ENCODE measurements around the gene FKBP1A. TPM values are rescaled to one million over a fixed set of nuclear protein-coding genes. Genes with fewer than 3 reads are reported as not detected.

FKBP1A gene
- total and polyA plus RNA-seq, 7 donors = 71.7 to 515 (median 118) TPM

- WGBS, 2 donors = 55 to 86% methylated on average over 2 of the region's 2 CpGs
- H3K27ac ChIP-seq = no peak overlapping the region
- H3K4me1 ChIP-seq = no peaks in the 10 kb centered on the region
- no peaks in the 10 kb centered on the region for H3K27me3 ChIP-seq
- DNase-seq = no peak
- H3K9me3 ChIP-seq = no peaks in the 10 kb centered on the region
- no peak for TF ChIP-seq POLR2AphosphoS5 (IDR thresholded peaks at IDR 0.05)
- TF ChIP-seq POLR2A (IDR thresholded peaks at IDR 0.05) = no peak
- no peak for TF ChIP-seq EP300 (IDR thresholded peaks at IDR 0.05)
- H3K36me3 ChIP-seq = peaks cover 0 to 24% (median 6%) of the 10 kb centered on the region in 4 donors
- H3K4me3 ChIP-seq = no peak overlapping the region
- intact Hi-C loops (cut with DNase I) = no loop called here
These were observed 30.4 kb downstream of the FKBP1A start for GRCh38 chr20:1362484-1362883.

GRCh38 chr20:1360094-1360846 lies 32.6 kb downstream of the FKBP1A start:
- TF ChIP-seq POLR2A (IDR thresholded peaks at IDR 0.05) (no peak), EP300 (IDR thresholded peaks at IDR 0.05) (no peak), POLR2AphosphoS5 (IDR thresholded peaks at IDR 0.05) (no peak), CTCF (IDR thresholded peaks at IDR 0.05) (no peak)
- H3K9me3 ChIP-seq = no peaks in the 10 kb centered on the region
- H3K4me1 ChIP-seq = no peaks in the 10 kb centered on the region
- H3K27me3 ChIP-seq = no peaks in the 10 kb centered on the region
- no peak overlapping the region for H3K4me3 ChIP-seq
- intact Hi-C loops (cut with DNase I) = no loop called here
- no peak overlapping the region for H3K27ac ChIP-seq
- peaks cover 0 to 28% (median 6%) of the 10 kb centered on the region in 4 donors for H3K36me3 ChIP-seq
- DNase-seq = no peak
- WGBS, 2 donors = 86 to 92% methylated on average over 7 of the region's 7 CpGs

GRCh38 chr20:1357921-1358671 lies 34.8 kb downstream of the FKBP1A start:
- no peak for DNase-seq
- Histone ChIP-seq H3K4me3 (no peak overlapping the region), H3K4me1 (no peaks in the 10 kb centered on the region), H3K36me3 (peaks cover 0 to 38% (median 8%) of the 10 kb centered on the region in 4 donors), H3K27ac (no peak overlapping the region), H3K9me3 (no peaks in the 10 kb centered on the region), H3K27me3 (no peaks in the 10 kb centered on the region)
- intact Hi-C loops (cut with DNase I) = no loop called here
- WGBS, 2 donors = 76 to 92% methylated on average over 9 of the region's 9 CpGs
- TF ChIP-seq EP300 (IDR thresholded peaks at IDR 0.05) = no peak
- no peak for TF ChIP-seq POLR2A (IDR thresholded peaks at IDR 0.05)
- no peak for TF ChIP-seq CTCF (IDR thresholded peaks at IDR 0.05)
- no peak for TF ChIP-seq POLR2AphosphoS5 (IDR thresholded peaks at IDR 0.05)

GRCh38 chr20:1353956-1354355 lies 38.9 kb downstream of the FKBP1A start:
- H3K4me3 ChIP-seq = no peak overlapping the region
- no peak overlapping the region for H3K27ac ChIP-seq
- TF ChIP-seq POLR2A (IDR thresholded peaks at IDR 0.05) (no peak), CTCF (IDR thresholded peaks at IDR 0.05) (no peak), EP300 (IDR thresholded peaks at IDR 0.05) (no peak), POLR2AphosphoS5 (IDR thresholded peaks at IDR 0.05) (no peak)
- DNase-seq = no peak
- H3K9me3 ChIP-seq = no peaks in the 10 kb centered on the region
- peaks cover 0 to 13% (median 3%) of the 10 kb centered on the region in 4 donors for H3K36me3 ChIP-seq
- intact Hi-C loops (cut with DNase I) = no loop called here
- no peaks in the 10 kb centered on the region for H3K4me1 ChIP-seq
- H3K27me3 ChIP-seq = no peaks in the 10 kb centered on the region

GRCh38 chr20:1346315-1346969 lies 46.4 kb downstream of the FKBP1A start:
- no peak for TF ChIP-seq EP300 (IDR thresholded peaks at IDR 0.05)
- no peak for TF ChIP-seq POLR2AphosphoS5 (IDR thresholded peaks at IDR 0.05)
- TF ChIP-seq POLR2A (IDR thresholded peaks at IDR 0.05) = no peak
- TF ChIP-seq CTCF (IDR thresholded peaks at IDR 0.05) = no peak
- Histone ChIP-seq H3K9me3 (peaks cover 0 to 4% (median 0%) of the 10 kb centered on the region in 4 donors), H3K27me3 (no peaks in the 10 kb centered on the region), H3K27ac (no peak overlapping the region), H3K4me3 (no peak overlapping the region), H3K36me3 (no peaks in the 10 kb centered on the region), H3K4me1 (no peaks in the 10 kb centered on the region)
- intact Hi-C loops (cut with DNase I) = no loop called here
- no peak for DNase-seq
- WGBS, 2 donors = 73 to 92% methylated on average over 2 of the region's 2 CpGs

Data from sigmoid colon (tissue), 7 donors.